Embryonic facial prominence (tissue), 1 donor: Measurements from ENCODE around the gene ART5.
"Not testable (repeated sequence)": the region's sequence is repeated elsewhere in the genome, so short reads cannot be mapped to it uniquely, and the experiment has no call there.

Experiments used
- DNase-seq: peaks from one replicate; pipeline ENCODE4 v3.0.0-alpha.2; 2016; ENCODE audit errors: extremely low spot score

ART5 gene

DNA sequence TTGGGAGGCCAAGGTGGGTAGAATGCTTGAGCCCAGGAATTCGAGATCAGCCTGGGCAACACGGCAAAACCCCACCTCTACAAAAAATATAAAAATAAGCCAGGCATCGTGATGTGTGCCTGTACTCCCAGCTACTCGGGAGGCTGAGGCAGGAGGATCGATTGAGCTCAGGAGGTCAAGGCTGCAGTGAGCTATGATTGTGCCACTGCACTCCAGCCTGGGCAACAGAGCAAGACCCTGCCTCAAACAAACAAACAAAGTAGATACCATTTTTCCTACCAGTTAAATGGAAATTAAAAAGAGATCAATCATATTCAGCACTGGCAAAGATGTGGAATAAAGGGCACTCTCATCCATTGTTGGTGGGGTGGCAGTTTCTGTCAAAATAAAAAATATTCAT lies 15.5 kb upstream of the ART5 start:
- not testable (repeated sequence) for DNase-seq

DNA sequence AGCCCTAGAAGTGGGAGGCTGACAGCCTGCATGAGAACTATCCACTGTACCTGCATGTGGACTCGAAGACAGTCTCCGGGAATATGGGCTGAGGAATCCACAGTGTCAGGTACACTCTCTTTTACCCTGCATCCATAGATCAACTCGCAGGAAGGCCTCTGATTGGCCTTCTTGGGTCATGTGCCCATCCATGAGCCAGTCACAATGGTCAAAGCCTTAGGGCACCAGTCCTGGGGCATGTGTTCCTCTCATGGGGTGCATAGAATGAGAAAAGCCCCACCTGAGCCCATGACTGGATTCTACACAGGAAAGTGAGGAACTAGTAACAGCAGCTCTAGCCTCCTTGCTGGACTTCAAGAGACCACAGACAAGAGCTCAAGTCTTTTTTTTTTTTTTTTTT lies 13.8 kb upstream of the ART5 start:
- no peak for DNase-seq

DNA sequence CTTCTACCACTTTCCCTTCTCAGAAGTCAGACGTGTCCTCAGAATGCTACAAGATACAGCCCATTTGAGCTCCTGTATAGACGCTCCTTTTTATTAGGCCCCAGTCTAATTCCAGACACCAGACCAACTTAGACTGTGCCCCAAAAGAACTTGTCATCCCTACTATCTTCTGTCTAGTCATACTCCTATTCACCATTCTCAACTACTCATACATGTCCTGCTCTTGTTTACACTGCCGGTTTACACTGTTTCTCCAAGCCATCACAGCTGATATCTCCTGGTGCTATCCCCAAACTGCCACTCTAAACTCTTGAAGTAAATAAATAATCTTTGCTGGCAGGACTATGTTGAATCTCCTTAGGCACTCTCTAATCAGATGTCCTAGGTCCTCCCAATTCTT lies 10.7 kb upstream of the ART5 start:
- not testable (repeated sequence) for DNase-seq

DNA sequence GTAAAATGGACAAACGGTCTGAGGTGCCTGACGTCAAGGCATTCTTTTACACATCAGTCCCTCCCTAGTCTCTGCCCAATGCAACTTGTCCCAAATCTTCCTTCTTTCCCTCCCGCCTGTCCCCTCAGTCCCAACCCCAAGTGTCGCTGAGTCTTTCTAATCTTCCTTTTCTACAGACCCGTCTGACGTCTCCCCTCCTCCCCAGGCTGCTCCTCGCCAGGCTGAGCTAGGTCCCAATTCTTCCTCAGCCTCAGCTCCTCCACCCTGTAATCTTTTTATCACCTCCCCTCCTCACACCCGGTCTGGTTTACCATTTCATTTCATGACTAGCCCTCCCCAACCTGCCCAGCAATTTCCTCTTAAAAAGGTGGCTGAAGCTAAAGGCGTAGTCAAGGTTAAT lies 7.6 kb upstream of the ART5 start:
- DNase-seq = not testable (repeated sequence)

DNA sequence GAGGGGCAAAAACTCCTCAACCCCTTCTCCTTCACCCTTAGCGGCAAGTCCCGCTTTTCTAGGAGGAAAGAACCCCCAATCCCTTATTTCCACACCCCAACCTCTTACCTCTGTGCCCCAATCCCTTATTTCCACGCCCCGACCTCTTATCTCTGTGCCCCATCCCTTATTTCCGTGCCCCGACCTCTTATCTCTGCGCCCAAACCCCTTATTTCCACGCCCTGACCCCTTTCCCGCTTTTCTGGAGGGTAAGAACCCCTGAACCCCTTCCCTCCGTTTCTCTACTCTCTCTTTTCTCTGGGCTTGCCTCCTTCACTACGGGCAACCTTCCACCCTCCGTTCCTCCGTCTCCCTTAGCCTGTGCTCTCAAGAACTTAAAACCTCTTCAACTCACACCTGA lies 7.1 kb upstream of the ART5 start:
- not testable (repeated sequence) for DNase-seq

DNA sequence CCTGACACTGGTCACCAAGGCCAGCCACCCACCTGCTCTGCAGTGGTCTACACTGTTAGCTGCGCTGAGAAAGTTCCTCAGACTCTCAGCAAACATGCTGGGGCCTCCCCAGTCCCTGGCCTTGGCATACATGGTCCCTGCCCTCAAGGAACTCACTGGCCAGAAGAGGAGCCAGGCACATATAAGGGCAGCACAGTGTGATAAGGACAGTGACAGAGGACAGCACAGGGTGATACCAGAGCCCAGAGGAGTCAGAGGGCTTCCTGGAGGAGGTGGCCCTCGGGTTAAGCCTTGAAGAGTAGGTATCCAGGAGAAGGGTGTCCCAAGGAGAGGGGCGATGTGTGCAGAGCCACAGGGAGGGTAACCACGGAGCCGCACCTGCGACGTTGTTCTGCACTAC lies 3.8 kb upstream of the ART5 start:
- no peak for DNase-seq

DNA sequence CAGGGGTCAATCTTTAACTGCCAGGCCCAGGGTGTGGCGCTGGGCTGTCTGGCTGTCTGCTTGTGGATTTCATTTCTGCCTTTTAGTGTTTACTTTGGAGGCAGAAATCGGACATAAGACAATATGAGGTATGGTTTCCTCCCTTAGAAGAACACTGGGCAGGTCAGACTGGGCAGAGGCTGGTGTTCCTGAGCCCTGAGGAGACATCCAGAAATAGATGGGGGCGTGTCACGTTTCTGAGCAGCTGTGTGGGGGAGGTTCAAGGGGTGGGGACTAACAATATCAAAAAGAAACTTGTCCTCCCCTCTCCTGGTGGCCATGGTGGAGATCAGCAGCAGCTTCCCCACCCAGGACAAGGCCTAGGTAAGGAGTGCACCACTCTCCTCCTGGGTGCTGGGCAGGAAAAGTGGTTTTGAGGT lies 3.0 kb upstream of the ART5 start, which contains the start of gene ART1:
Gene ART1, plus strand, starts transcription at position 312 of the 419 bp plus-strand sequence. CDS start 14,086 bp downstream, outside the sequence.
- no peak for DNase-seq

DNA sequence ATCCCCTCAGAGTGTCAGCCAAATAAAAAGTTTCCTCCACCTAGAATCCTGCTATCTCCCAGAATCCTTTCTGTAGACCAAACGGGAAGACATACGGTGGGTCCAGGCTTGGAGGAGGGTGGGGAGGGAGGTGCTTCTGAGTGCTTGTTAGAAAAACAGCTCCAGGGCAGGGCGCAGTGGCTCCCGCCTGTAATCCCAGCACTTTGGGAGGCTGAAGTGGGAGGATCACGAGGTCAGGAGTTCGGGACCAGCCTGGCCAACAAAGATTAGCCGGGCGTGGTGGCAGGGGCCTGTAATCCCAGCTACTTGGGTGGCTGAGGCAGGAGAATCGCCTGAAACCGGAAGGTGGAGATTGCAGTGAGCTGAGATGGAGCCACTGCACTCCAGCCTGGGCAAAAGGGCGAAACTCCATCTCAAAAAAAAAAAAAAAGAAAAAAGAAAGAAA lies 1.3 kb upstream of the ART5 start:
- DNase-seq = not testable (repeated sequence)

DNA sequence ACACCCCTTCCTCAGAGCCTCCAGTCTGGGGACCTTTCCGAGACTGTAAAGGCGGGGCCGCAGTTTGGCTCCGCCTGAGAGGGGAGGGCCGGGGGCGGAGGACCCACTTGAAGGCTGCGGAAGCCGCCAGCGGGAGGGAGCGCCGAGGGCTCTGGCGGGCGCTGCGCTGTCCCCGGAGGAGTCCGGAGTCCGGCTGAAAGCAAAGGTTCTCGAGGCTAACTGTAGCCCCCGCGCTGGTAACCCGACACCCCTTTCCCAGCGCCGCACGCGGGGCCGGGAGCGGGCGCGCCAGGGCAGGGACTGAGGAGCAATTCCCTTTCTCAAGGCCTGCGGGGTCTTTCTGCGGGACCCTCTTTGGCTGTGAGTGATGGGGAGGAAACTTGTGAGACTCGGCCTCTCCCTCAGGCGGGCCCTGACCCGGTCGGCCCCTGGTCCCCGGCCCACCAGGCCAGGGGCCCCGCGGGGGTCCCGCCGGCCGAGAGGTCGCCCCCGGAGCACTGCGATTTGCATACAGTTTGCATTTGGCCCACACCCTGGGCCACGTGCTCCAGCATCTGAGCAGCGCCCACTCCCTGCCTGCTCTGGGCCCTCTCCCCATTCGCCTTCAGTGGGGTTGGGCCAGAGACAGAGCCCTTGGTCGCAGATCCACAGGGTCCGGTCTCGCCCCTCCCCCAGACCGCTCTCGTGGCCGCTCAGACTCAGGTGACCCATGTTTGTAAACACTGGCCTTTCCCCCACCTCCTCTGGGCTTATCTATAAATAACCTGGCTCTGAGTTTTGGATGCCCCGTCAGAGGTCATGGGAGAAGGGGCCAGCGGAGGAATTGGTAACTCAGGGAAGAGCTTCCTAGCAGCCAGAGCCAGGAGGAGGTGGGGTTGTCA lies 519 bp upstream of the ART5 start:
- peak; percentile 63 for DNase-seq

DNA sequence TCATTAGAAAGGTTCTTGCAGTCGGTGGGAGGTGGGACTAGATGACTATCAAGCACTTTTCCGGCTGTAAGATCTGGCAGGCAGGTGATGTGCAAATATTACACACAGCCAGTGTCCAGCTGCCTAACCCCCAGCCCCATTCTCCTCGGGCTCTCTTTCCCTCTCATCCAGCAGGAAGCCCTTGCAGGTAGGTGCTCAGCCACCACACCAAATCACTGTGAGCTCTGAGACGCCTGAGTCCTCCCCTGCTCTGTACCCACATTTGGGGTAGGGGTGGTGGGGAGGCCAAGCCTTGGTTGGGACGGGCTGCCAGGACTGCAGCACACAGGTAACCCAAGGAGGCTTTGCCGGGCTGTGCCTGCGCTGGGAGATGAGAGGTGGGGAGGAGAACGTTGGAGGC lies 601 bp downstream of the ART5 start:
- DNase-seq = no peak

DNA sequence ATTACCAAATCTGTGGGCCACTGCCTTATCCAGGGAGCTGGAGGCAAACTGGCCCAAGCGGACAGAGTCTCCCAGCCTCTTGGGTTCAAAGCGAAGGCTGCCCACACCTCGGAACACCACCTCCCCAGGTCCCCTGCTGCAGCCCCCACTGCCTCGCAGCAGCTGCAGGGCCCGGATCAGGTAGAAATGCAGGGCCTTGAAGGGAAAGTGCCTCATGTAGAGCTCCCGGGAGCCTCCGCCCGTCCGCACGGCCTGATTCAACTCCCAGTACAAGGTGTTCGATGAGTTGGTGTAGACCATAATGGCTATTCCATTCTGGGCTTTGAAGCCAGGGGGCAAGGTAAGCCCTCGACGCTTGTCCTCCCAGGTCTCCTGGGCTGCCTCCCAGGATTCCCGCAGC lies 2.0 kb downstream of the ART5 start:
- no peak for DNase-seq

DNA sequence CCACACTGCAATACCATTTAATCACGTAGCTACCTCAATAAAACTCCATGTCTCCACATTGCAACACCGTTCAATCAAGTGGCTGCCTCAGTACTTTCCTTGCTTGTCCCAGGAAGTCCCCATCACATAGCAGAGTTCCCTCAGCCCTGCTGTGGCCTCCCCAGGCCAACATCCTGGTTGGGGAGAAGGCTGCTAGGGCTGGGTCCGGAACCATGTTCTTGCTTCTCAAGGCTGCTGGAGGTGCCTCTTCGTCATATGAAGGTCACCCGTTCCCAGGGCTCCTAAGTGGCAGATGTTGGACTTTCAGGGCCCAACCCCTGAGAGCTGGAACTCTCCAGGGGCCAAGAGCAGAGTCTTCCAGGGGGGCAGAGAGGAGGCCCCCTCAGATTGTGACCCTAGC lies 3.3 kb downstream of the ART5 start:
- DNase-seq = no peak

DNA sequence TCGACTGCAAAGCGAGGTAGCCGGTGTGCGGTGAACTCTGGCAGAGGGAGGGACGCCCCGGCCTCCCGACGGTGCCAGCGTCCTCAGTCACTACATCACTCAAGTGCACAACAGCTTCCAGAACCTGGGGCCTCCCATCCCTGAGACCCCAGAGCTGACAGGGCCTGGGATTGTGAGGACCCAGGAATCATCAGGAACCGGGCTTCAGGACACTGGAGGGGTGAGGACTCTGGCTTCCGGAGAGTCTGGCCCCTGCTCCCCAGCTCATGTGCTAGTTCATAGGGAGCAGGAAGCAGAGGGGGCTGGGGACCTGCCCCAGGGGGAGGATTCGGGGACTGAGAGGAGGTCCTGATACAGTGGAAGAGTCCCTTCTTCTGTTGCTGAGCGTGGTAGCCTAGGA lies 4.6 kb downstream of the ART5 start:
- DNase-seq = no peak

DNA sequence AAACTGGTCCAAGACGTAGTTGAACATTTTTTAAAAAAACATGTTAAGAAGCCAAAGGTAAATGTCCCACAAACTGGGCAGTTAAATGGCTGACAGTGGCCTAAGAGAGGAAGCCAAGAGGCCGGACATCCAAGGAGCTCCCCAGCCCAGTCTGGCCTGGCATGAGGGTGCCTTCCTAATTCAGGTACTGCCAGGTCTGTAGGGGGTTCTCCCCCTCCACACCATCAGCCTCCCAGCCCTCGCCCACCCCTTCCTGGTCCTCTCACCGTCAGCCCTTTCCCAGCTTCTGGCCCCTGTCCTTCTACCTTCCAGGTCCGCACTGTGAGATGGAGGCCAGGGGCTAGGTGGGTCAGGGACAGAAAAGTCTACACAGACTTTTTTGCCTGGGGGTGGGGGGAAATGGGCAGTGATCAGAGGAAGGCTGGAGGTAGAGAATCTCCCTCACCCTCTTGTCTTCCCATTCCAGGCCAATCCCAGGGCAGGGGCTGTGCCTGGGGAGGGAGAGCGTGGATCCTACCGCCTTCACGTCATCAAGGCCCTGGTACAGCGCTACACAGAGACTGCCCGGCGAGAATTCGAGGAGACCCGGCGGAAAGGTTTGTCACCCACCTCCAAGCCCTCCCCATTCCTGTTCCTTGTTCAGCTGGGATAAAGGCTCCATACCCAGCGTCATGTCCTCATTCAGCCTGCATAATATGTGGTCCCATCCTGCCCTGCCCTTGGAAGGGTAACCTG lies 6.0 kb downstream of the ART5 start:
- no peak for DNase-seq

DNA sequence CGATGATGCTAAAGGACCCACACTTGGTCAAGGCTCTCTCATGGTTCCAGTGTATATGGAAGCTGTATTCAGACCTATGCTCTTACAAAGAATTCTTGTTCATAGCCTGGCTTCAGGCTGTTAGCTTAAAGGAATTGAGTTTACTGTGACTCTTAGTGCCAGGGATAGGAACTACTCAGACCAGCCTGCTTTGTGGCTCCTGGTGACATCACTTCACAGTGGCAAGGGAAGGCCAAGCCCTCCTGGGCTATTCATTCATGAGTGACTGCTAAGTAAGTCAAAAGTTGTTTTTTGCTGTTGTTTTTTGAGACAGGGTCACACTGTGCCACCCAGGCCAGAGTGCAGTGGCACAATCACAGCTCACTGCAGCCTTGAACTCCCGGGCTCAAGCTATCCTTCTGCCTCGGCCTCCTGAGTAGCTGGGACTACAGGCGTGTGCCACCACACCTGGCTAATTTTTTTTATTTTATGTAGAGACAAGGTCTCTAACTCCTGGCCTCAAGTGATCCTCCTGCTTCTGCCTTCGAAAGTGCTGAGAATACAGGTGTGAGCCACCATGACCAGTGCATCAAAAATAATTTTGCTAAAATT lies 9.6 kb downstream of the ART5 start:
- no peak for DNase-seq

DNA sequence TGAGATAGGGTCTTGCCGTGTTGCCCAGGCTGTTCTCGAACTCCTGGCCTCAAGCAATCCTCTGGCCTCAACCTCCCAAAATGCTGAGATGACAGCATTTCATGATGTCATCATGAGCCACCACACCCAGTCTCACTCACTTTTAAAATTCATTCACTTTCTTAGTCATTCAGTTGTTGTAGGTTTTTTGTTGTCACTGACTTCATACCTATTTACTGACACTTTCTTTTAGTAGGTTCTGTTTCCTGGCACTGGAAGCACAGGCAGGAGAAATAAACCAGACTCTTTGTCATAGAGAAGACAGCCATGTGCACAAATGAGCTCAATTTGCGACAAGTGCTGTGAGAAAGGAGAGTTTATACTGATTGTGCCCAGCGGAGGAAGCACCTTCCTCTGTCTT lies 10.5 kb downstream of the ART5 start:
- DNase-seq = no peak

DNA sequence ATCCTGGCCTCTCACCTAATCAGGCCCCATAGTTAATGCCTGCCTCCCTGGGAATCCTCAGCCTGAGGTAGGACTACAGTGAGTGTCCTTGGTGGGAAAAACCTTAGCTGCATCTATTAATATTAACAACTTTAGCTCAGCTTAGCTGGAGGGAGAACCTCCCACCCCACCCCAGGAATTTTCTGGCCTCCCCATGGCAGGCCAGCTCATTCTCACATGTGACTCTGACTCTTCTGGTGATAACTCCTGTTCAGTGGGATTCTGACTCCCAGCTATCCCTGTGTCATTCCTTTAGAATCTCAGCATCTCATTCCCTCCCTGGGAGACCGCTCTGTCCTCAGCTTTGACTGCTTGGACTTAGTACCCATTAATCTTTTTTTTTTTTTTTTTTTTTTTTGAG lies 14.5 kb downstream of the ART5 start:
- no peak for DNase-seq

DNA sequence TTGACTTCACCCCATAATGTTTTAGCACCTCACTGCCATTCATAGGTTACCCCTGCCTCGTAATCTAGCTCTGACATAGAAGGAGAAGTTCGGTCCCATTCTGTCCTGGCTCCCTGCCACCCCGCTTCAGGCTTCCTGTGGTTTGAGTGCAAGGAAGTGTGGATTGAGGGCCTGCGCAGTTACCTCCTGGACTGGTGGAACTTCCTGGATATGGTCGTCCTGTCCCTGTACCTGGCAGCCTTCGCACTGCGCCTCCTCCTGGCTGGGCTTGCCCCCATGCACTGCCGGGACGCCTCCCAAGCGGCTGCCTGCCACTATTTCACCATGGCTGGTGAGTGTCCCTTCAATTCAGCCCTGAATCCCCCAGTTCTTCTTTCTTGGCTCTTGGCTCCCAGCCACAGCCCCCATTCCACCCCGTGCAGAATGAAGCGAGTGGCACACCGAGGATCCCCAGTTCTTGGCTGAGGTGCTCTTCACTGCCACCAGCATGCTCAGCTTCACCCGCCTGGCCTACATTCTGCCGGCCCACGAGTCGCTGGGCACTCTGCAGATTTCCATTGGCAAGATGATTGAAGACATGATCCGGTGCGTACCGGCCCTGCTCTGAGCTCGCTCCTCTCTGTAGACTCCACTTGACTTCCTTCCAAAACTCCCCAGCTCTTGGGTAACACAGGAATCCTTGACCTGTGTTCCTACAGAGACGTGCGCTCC lies 15.4 kb downstream of the ART5 start:
- no peak for DNase-seq

DNA sequence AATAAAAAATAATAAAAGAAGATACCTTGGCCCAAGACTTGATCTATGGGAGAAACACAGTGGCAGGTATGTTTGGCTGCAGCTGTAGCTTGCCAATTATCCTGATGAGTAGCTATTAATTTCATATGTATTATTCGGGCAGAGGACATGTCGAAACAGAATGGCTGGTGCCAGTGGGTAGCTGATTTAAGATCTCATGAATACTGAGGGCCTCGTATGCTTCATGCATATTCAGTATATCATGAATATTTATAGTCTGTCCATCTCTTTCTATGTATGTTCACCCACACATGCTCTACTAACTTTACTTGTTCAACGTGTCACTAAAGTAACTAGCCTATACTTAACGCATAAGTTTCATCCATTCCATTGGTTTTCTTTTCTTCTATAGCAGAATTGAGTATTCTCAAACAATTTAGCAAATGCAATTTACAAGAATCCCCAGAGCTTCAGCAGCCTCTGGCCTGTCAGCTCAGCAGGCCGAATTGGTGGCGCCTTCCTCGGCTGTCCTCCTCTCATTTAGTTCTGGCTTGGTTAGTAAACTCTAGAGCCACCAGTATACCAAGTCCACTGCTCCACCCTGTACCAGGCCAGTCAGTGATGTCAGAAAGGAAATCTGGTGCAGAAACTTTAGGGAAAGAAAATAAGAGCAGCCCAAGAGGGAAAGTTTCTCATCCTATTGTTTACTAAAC lies 17.9 kb downstream of the ART5 start:
- DNase-seq = no peak

DNA sequence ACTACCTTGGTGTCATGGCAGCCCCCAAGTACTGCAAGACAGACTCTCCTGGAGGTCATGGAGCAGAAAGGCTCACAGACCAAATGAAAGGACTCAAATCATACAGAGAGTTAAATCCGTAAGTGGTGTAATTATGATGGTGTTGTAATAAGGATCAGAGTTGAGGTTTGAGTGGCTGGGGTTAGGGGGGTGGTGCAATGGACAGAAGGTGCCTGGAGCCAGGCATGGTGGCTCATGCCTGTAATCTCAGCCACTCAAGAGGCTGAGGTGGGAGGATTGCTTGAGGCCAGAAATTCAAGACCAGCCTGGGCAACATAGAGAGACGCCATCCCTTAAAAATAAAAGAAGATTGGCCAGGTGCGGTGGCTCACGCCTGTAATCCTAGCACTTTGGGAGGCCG lies 18.7 kb downstream of the ART5 start:
- no peak for DNase-seq

DNA sequence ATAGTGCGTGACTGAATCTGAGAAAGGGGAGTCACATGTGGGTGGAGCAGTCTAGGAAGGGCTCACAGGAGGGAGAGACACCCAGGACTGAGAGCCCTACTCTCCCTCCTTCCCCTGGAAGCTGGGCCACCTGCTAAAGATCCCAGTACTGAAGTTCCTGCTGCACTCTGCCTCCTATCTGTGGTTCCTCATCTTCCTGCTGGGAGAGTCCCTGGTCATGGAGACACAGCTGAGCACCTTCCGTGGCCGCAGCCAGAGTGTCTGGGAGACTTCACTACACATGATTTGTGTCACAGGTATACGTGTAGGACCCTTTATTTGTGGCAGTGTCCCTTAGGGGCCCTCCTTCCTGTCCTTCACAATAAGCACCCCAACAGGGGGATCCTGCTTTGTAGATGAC lies 19.3 kb downstream of the ART5 start:
- DNase-seq = no peak
